GM19324 (cell line): ENCODE results near the gene C16orf89.
"Not testable (repeated sequence)": the region's sequence is repeated elsewhere in the genome, so short reads cannot be mapped to it uniquely, and the experiment has no call there.

Source experiments
- ATAC-seq: cut with Tn5 transposase; IDR thresholded peaks from one replicate; pipeline ENCODE4 v1.9.1; 2021; ENCODE audit warnings: mild to moderate bottlenecking, moderate library complexity; ENCODE audit not compliant: unreplicated experiment, low FRiP score

The C16orf89 gene

GRCh38 chr16:5085716-5086115 is 20.0 kb upstream of the C16orf89 start:
- ATAC-seq, result not testable (repeated sequence)

DNA sequence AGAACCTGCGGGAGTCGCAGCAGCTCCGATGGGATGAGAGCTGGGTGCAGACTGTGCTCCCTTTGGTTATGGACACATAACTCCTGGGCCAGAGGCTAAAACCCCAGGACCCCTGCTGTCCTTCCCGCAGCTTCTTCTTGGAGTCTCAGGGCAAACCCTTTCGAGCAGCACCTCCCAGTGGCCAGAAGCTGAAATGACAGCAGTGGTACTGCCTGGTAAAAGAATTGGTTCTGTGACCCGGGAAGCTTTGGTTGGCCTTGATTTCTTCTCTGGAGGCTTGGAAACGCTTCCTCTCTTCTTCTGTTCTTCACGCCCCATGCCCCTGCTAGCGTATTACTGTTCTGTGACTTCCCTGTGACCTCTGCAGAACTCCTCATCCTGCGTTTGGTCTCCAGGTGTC is 19.0 kb upstream of the C16orf89 start:
- ATAC-seq, result not testable (repeated sequence)

- not testable (repeated sequence) for ATAC-seq
These were observed 18.5 kb upstream of the C16orf89 start for GRCh38 chr16:5084099-5084731.

DNA sequence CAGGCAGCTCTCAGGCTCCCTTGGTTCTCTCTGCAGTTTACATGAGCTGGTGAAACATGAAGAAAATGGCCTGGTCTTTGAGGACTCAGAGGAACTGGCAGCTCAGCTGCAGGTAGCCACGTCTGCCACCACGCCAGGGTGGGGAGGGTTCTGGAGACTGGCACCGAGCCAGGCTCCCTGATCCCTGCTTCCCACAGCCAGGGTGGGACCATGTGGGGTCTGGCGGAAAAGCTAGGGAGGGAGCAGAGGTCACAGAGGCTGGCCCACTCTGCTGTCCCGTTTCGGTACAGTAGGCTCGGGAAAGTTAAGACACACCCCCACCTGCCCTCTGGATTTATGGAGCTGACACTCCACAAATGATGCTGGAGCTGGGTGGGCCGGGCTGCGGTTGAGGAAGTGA is 17.9 kb upstream of the C16orf89 start:
- not testable (repeated sequence) for ATAC-seq

- not testable (repeated sequence) for ATAC-seq
These were observed 15.2 kb upstream of the C16orf89 start for GRCh38 chr16:5080996-5081395.

DNA sequence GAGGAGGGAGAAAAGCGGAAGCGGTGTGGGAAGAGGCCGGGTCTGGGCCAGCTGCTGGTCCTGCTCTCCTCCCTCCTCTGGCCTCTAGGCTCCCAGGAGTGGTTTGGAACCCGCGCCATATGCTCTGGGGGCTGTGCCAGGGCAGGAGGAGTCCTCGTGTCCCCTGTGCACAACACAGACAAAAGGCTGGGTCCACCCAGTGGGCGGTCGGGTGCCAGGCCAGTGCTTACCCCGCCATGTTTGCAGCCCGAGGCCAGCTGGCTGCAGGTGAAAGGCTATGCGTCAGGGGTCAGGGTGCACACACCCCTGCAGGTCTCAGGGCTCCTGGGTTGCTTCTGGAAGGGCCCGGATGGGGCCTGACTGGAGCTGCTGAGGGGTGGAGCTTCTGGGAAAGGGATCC is 14.7 kb upstream of the C16orf89 start:
- not testable (repeated sequence) for ATAC-seq

DNA sequence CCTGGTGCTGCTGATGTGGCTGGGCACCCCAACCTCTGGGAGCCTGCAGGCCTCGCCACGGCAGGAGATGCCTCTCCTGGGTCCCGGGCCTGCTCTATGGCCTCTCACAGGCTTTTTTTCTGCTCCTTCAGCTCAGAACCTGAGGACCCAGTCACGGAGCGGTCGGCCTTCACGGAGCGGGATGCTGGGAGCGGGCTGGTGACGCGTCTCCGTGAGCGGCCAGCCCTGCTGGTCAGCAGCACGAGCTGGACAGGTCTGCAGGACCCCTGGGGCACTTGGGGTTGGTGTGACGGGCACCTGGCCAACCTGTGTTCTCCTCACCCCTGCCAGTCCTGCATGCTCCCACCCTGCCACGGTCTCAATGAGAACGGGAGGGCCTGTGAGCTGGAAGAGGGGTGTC is 12.9 kb upstream of the C16orf89 start:
- no peak for ATAC-seq

DNA sequence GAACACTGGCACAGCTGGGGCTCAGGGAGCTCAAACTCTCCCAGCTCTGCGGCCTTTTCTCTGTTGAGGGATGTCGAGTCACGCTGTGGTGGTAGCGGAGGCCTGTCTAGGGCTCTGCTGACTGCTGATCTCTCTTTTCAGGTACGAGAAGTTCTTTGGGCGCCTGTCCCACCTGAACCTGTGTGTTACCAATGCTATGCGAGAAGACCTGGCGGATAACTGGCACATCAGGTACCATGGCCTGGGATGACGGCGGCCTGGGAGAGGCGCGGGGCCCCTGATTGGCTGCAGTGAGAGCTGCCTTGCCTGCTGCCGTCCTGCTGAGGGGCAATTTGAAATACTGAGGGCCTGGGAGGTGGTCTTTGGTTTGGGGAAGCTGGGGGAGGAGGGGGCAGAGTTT is 11.5 kb upstream of the C16orf89 start:
- ATAC-seq, result no peak

GRCh38 chr16:5075637-5076036 is 9.9 kb upstream of the C16orf89 start:
- no peak for ATAC-seq

GRCh38 chr16:5073771-5074170 is 8.0 kb upstream of the C16orf89 start:
- ATAC-seq, result not testable (repeated sequence)

GRCh38 chr16:5073279-5073629 is 7.5 kb upstream of the C16orf89 start:
- ATAC-seq, result no peak

DNA sequence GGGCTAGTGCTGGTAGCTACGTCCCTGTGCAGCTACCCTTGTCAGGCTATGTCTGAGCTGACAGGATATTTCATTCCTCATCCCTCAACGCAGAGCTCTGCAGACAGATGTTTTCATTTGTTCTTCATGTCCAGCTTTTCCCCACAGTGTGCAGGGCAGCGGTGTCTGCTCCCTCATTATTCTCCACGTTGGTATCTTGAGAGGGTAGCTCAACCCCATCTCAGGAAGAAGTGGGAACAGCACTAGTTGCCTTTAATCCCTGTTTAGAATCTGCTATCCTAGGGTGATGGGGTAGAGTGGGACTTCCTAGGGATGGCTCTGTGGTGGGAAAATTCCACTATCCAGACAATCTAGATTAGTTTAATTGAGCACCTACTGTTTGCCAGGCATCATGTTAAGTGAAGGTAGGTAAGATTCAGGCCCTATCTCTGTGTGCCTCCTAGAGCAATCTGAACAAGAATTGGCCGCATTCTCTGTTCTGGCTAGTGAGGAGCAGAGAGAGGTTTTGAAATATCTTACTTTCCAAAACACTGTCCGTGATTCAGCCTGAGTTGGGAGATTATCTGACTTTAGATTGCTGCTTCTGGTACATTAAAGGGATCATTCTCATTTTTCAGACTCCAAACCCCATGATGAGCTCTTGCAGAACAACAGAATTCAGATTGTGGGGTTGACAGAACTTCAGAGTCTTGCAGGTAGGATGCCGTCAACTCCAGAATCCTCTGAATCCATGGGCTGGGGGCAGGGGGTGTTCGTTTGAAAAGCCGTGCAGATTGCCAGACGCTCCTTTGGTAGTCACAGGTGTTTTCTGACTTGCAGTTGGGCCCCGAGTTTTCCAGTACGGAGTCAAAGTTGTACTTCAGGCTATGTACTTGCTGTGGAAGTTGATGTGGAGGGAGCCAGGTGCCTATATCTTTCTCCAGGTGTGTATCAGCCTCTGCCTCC is 6.8 kb upstream of the C16orf89 start:
- no peak for ATAC-seq

DNA sequence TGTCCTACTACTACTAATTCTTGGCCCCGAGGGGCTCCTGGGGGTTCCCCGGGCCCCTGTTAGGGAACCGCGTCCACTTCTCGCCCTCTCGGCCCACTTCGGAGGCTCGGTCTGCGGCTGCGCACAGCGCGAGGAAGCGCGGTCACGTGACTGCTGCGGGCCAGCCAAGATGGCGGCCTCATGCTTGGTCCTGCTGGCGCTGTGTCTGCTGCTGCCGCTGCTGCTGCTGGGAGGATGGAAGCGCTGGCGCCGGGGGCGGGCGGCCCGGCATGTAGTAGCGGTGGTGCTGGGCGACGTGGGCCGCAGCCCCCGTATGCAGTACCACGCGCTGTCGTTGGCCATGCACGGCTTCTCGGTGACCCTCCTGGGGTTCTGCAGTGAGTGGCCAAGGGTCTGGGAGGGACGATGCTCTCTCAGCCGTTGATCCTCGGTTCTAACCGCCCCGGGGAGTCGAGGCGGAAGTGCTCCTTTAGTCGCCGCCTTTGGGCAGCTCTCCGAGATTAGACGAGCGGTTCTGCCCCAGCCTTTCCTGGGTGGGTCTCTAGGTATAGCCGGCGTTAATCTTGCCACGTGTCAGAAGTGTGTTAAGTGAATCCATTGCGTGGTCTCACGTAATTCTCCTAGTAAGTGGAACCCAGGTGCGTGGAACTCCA is 6.1 kb upstream of the C16orf89 start, which contains the start of gene ALG1:
ALG1 (plus strand) TSS at position 163 of the 653 bp plus-strand sequence; CDS start at position 170, 7 bp downstream.
- ATAC-seq, result peak; percentile 88

GRCh38 chr16:5071341-5071680 is 5.6 kb upstream of the C16orf89 start:
- no peak for ATAC-seq

- no peak for ATAC-seq
These were observed 4.9 kb upstream of the C16orf89 start for GRCh38 chr16:5070431-5071186.

- ATAC-seq, result no peak
These were observed 4.1 kb upstream of the C16orf89 start for GRCh38 chr16:5069854-5070253.

DNA sequence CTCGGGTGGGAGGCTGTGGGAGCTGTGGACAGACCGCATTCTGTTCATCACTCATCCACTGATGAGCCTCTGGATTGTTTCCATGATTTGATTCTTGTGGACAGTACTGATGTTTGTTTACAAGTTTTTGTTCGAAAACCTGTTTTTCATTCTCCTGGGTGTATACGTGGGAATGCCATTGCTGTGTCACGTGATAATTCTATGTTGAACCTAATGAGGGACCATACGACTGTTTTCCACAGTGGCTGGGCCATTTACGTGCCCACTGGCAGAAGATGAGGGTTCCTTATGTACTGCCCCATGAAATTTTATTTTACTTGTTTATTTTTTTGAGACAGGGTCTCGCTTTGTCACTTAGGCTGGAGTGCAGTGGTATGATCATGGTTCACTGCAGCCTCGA is 3.3 kb upstream of the C16orf89 start:
- ATAC-seq, result no peak

DNA sequence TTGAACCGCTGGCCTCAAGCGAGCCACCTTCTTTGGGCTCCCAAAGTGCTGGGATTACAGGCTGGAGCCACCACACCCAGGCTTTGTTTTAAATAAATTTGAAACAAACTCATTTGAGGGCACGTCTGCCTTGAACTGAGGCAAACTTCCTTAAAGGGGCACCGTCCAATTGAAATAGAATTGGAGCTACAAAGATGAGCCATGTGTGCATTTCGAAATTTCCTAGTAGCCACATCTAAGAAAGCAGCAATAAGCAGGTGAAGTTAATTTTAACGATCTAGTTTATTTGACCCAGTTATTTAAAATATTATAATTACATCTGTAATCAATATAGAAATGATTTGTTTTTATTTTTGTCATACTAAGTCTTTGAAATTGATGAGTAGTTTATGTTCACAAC is 755 bp upstream of the C16orf89 start:
- ATAC-seq, result no peak

- ATAC-seq, result no peak
These were observed 430 bp downstream of the C16orf89 start for GRCh38 chr16:5065326-5065725.

GRCh38 chr16:5064915-5065314 is 841 bp downstream of the C16orf89 start:
- ATAC-seq, result no peak
